GM19023 (cell line): Measurements from ENCODE around the gene WDR26.

Experiments used
- ATAC-seq: cut with Tn5 transposase; IDR thresholded peaks from one replicate; pipeline ENCODE4 v1.9.1; 2021; ENCODE audit warnings: mild to moderate bottlenecking, moderate library complexity; ENCODE audit not compliant: unreplicated experiment

WDR26 gene

GRCh38 chr1:224402472-224403036, 32.0 kb downstream of the WDR26 start:
- ATAC-seq = no peak

- ATAC-seq = no peak
Observed at GRCh38 chr1:224399887-224400286, 34.7 kb downstream of the WDR26 start.

- no peak for ATAC-seq
Observed at GRCh38 chr1:224393294-224393693, 41.3 kb downstream of the WDR26 start.

- ATAC-seq = no peak
Observed at GRCh38 chr1:224392411-224393249, 42.0 kb downstream of the WDR26 start.

GRCh38 chr1:224390517-224390916, 44.1 kb downstream of the WDR26 start:
- no peak for ATAC-seq

- no peak for ATAC-seq
Observed at GRCh38 chr1:224387943-224388342, 46.7 kb downstream of the WDR26 start.

- no peak for ATAC-seq
Observed at GRCh38 chr1:224387302-224387912, 47.2 kb downstream of the WDR26 start.

GRCh38 chr1:224383218-224383617, 51.4 kb downstream of the WDR26 start:
- no peak for ATAC-seq

GRCh38 chr1:224381880-224382548, 52.6 kb downstream of the WDR26 start:
- no peak for ATAC-seq

GRCh38 chr1:224380003-224380402, 54.6 kb downstream of the WDR26 start:
- ATAC-seq = peak; percentile 67

- peak; percentile 43 for ATAC-seq
Observed at GRCh38 chr1:224378855-224379631, 55.6 kb downstream of the WDR26 start.

GRCh38 chr1:224377676-224378006, 57.0 kb downstream of the WDR26 start:
- peak; percentile 54 for ATAC-seq

- ATAC-seq = no peak
Observed at GRCh38 chr1:224375059-224375458, 59.5 kb downstream of the WDR26 start.

- ATAC-seq = no peak
Observed at GRCh38 chr1:224373008-224373590, 61.5 kb downstream of the WDR26 start.

GRCh38 chr1:224368409-224368808, 66.2 kb downstream of the WDR26 start:
- peak; percentile 77 for ATAC-seq

- ATAC-seq = no peak
Observed at GRCh38 chr1:224359207-224359606, 75.4 kb downstream of the WDR26 start.

- ATAC-seq = no peak
Observed at GRCh38 chr1:224358237-224358636, 76.4 kb downstream of the WDR26 start.

GRCh38 chr1:224357626-224358124, 76.9 kb downstream of the WDR26 start:
- ATAC-seq = no peak

GRCh38 chr1:224356685-224357625, 77.6 kb downstream of the WDR26 start, which contains the start of gene CNIH4:
Gene CNIH4 (plus strand): TSS chr1:224356879. CDS start chr1:224356925, 46 bp downstream.
- ATAC-seq = peak; percentile 99
